ENCODE data around the gene KNSTRN. TPM values are rescaled to one million over a fixed set of nuclear protein-coding genes. Genes with fewer than 3 reads are reported as not detected.

The KNSTRN gene
- total and polyA plus RNA-seq, 2 experiments from 2014 or later = 67.9 to 80.4 TPM

DNA sequence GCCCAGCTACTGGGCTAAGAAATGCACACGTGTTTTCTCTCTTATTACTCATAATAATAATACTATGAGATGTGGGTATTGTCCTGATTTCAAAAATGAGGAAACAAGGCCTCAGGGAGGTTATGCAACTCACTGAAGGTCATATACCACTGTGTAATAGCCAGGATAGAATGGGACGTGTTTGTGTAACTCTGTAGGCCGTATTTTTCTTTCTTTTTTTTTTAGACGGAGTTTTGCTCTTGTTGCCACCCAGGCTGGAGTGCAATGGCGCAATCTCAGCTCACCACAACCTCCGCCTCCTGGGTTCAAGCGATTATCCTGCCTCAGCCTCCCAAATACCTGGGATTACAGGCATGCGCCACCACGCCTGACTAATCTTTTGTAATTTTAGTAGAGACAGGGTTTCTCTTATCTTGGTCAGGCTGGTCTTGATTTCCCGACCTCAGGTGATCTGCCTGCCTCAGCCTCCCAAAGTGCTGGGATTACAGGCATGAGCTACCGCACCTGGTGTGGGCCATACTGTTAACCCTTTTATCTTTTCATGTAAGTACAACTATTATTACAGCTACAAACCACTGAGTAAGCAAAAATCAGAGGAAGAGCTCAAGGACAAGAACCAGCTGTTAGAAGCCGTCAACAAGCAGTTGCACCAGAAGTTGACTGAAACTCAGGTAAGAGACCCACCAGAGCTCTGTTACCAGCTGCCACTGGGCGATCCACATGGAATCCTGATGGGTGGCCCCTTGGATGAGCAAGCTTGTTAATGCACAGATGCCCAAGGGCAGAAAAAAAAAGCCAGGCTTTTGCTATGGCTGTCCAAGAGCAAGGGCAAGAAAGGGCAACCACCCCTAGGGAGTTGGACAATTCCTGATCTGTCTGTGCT lies 6.7 kb downstream of the KNSTRN start (continued):
- TF ChIP-seq, protein P1, sequence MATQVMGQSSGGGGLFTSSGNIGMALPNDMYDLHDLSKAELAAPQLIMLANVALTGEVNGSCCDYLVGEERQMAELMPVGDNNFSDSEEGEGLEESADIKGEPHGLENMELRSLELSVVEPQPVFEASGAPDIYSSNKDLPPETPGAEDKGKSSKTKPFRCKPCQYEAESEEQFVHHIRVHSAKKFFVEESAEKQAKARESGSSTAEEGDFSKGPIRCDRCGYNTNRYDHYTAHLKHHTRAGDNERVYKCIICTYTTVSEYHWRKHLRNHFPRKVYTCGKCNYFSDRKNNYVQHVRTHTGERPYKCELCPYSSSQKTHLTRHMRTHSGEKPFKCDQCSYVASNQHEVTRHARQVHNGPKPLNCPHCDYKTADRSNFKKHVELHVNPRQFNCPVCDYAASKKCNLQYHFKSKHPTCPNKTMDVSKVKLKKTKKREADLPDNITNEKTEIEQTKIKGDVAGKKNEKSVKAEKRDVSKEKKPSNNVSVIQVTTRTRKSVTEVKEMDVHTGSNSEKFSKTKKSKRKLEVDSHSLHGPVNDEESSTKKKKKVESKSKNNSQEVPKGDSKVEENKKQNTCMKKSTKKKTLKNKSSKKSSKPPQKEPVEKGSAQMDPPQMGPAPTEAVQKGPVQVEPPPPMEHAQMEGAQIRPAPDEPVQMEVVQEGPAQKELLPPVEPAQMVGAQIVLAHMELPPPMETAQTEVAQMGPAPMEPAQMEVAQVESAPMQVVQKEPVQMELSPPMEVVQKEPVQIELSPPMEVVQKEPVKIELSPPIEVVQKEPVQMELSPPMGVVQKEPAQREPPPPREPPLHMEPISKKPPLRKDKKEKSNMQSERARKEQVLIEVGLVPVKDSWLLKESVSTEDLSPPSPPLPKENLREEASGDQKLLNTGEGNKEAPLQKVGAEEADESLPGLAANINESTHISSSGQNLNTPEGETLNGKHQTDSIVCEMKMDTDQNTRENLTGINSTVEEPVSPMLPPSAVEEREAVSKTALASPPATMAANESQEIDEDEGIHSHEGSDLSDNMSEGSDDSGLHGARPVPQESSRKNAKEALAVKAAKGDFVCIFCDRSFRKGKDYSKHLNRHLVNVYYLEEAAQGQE (IDR thresholded peaks at IDR 0.05; ENCODE audit: unreplicated experiment) = no peak

DNA sequence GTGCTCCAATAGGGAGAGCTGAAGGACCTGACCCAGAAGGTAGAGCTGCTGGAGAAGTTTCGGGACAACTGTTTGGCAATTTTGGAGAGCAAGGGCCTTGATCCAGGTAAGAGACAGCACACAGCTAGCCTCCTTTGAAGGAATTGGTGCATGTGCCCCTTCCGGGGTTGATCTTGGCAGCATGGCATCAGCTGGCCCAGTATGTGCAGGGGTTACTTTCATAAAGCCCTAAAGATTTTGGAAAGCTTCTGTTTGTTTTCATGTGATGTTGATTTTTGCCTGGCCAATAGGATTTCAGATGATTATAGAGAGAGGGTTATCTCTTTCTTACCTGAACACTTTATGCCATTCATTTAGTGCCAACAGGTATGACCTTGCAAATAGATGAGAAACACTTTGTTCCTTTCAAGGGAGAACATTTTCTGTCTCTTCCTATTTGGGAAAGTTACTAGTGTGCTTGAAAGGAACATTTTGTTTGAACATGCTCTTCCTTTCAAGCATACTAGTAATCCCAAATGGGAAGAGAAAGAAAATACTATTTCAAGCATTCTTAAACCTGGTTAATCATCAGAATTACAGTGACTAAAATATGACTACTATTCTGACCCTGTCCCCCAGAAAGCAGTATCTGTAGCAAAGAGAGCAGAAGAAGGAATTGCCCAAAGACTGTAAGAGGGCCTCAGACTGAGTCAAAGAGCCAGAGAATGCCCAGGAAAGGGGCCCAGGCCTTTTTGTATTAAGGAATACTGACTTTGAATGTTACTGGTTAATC lies 7.5 kb downstream of the KNSTRN start:
- peaks cover 89% of the 10 kb centered on the region for H3K36me3 ChIP-seq (ENCODE audit: insufficient read depth)
- TF ChIP-seq ZNF462 (CRISPR knock-in tag; IDR thresholded peaks at IDR 0.05) (no peak), NANOG (IDR thresholded peaks at IDR 0.05; ENCODE audit: borderline replicate concordance) (no peak), EZH2 (IDR thresholded peaks at IDR 0.05; ENCODE audit: low read depth, unreplicated experiment) (no peak), STAT1 (IDR thresholded peaks at IDR 0.05; ENCODE audit: unreplicated experiment) (no peak), POLR2AphosphoS5 (IDR thresholded peaks at IDR 0.05; ENCODE audit: low read depth) (no peak)
- TF ChIP-seq, protein P1 (IDR thresholded peaks at IDR 0.05; ENCODE audit: unreplicated experiment) = no peak

More for the DNA sequence above, 7.5 kb downstream of the KNSTRN start:
- H3K27me3 ChIP-seq (ENCODE audit: insufficient read depth) = no peaks in the 10 kb centered on the region
- Mint-ChIP-seq H3K27me3 (ENCODE audit: insufficient read depth, low read depth, poor library complexity) (peaks cover 2% of the 10 kb centered on the region), H3K4me3 (no peak overlapping the region), H3K36me3 (ENCODE audit: low read depth) (peaks cover 94% of the 10 kb centered on the region), H3K9me3 (no peaks in the 10 kb centered on the region; the same call in 2 of the 3 replicates), H3K4me1 (no peaks in the 10 kb centered on the region), H3K27ac (no peak overlapping the region)
- no peak overlapping the region for H2AFZ ChIP-seq
- H3K4me2 ChIP-seq = no peak overlapping the region
- no peak overlapping the region for H3K4me3 ChIP-seq
- H3K27ac ChIP-seq (ENCODE audit: low read depth) = no peak overlapping the region
- H4K20me1 ChIP-seq (replicated peaks; ENCODE audit: insufficient read depth) = peaks cover 9% of the 10 kb centered on the region
- no peaks in the 10 kb centered on the region for H3K9me2 ChIP-seq (ENCODE audit: insufficient read depth)
- peaks cover 8% of the 10 kb centered on the region for H3K79me2 ChIP-seq (replicated peaks; ENCODE audit: insufficient read depth)
- H3K4me1 ChIP-seq (ENCODE audit: insufficient read depth) = no peaks in the 10 kb centered on the region
- ATAC-seq = no peak
- peaks cover 20% of the 10 kb centered on the region; the same call in 1 of the 2 replicates for H3F3A ChIP-seq (replicated peaks; ENCODE audit: low read depth)
- DNase-seq (ENCODE audit: low spot score) = no peak

Measured in GM23338 (cell line).